ENCODE data around the gene LACTBL1. TPM values are rescaled to one million over a fixed set of nuclear protein-coding genes. Genes with fewer than 3 reads are reported as not detected.

LACTBL1 gene
- total and polyA plus RNA-seq, 2 donors (not counting 1 experiment from before 2014, with no cell fraction given) = not detected

DNA sequence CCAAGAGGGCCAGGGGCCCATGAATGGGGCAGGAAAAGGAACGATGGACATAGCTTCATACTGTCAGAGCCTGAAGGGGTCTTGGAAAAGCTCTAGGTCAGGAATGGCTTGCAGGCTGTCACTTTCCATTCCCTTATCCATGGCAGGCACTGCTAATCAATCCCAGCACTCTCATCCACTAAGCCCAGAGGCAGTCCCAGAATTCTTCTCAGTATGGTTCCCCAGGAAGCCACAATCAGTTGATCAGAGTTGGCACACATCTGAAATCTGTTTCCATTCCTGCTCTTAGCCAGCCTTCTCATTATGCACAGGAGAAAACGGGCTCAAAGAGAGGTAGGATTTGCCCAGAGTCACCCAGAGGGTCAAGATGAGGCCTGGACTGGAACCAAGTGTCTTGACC lies 65.7 kb downstream of the LACTBL1 start:
- no peaks in the 10 kb centered on the region for H3K4me1 ChIP-seq (ENCODE audit: control insufficient read depth in 2 of 2, insufficient read depth in 2 of 2, low read length in 2 of 2)
- ATAC-seq (ENCODE audit: low read depth) = no peak
- no peak overlapping the region for H3K4me3 Mint-ChIP-seq
- H3K9ac ChIP-seq (ENCODE audit: low read length) = no peak overlapping the region
- H3K27me3 Mint-ChIP-seq = peaks cover 15% of the 10 kb centered on the region
- H3K9me3 ChIP-seq (ENCODE audit: control extremely low read depth in 1 of 3, control insufficient read depth in 2 of 3, insufficient read depth in 1 of 3, low read length in 2 of 3) = no peaks in the 10 kb centered on the region
- H4K20me1 ChIP-seq (ENCODE audit: control insufficient read depth, insufficient read depth, low read length, poor library complexity, severe bottlenecking) = no peaks in the 10 kb centered on the region
- no peak overlapping the region for H3K27ac Mint-ChIP-seq
- H3K4me2 ChIP-seq (replicated peaks; ENCODE audit: low read depth, low read length, poor library complexity, severe bottlenecking) = no peak overlapping the region
- ChIA-PET CTCF (no interaction called here), POLR2A (no interaction called here)
- TF ChIP-seq EZH2 (IDR thresholded peaks at IDR 0.05; ENCODE audit: borderline replicate concordance, insufficient read depth, low read depth, low read length, poor library complexity, severe bottlenecking) = no peak
- no peak for TF ChIP-seq CTCF (IDR thresholded peaks at IDR 0.05)
- H3K27me3 ChIP-seq (replicated peaks in 1 of 4; ENCODE audit: control extremely low read depth in 1 of 4, control insufficient read depth in 3 of 4, insufficient read depth in 4 of 4, low read length in 3 of 4) = peaks cover 0 to 4% (median 0%) of the 10 kb centered on the region in 4 experiments
- no peak overlapping the region for H3K27ac ChIP-seq (ENCODE audit: low read length in 2 of 2)
- intact Hi-C loops (cut with micrococcal nuclease) = no loop called here
- WGBS (ENCODE audit: insufficient coverage) = 43% methylated on average over 1 of the region's 2 CpGs
- DNase-seq = no peak
- H3K4me3 ChIP-seq (ENCODE audit: control extremely low read depth in 1 of 5, extremely low read depth in 1 of 5, insufficient read depth in 1 of 5, low read depth in 2 of 5, low read length in 4 of 5) = no peak overlapping the region
- H3K79me2 ChIP-seq (ENCODE audit: control insufficient read depth, insufficient read depth, low read length) = no peaks in the 10 kb centered on the region
- H3K36me3 ChIP-seq (replicated peaks in 1 of 2; ENCODE audit: control extremely low read depth in 1 of 2, control insufficient read depth in 1 of 2, extremely low read depth in 1 of 2, insufficient read depth in 2 of 2, low read length in 1 of 2) = no peaks in the 10 kb centered on the region
- no peaks in the 10 kb centered on the region for H3K4me1 Mint-ChIP-seq
- no peak overlapping the region for H2AFZ ChIP-seq (ENCODE audit: insufficient read depth, low read depth, low read length, poor library complexity, severe bottlenecking)
- H3K9me3 Mint-ChIP-seq (ENCODE audit: insufficient read depth) = no peaks in the 10 kb centered on the region

DNA sequence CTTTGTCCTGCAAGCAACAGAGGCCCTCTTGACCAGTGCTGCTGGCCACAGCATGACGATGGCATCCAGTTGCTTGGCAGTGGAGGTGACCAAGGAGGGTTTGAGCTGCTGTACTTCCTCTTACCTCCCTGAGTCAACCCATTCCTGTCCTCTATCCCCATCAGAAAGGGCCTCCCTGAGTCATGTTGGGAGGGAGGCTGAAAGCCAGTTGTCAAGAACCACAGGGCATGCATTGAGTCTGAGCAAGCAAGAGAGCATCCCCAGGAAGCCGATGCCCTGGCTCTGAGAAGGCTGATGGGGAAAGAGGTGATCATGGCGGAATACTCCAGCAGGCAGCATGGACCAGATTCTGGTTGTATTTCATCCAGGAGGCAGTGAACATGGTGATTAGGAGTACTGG lies 69.6 kb downstream of the LACTBL1 start:
- Mint-ChIP-seq H3K4me1 (no peaks in the 10 kb centered on the region), H3K4me3 (no peak overlapping the region), H3K9me3 (ENCODE audit: insufficient read depth) (no peaks in the 10 kb centered on the region), H3K27ac (no peak overlapping the region), H3K27me3 (peaks cover 33% of the 10 kb centered on the region)
- CTCF ChIA-PET = no interaction called here
- Histone ChIP-seq H4K20me1 (ENCODE audit: control insufficient read depth, insufficient read depth, low read length, poor library complexity, severe bottlenecking) (no peaks in the 10 kb centered on the region), H3K36me3 (replicated peaks in 1 of 2; ENCODE audit: control extremely low read depth in 1 of 2, control insufficient read depth in 1 of 2, extremely low read depth in 1 of 2, insufficient read depth in 2 of 2, low read length in 1 of 2) (no peaks in the 10 kb centered on the region), H2AFZ (ENCODE audit: insufficient read depth, low read depth, low read length, poor library complexity, severe bottlenecking) (no peak overlapping the region), H3K4me1 (ENCODE audit: control insufficient read depth in 2 of 2, insufficient read depth in 2 of 2, low read length in 2 of 2) (no peaks in the 10 kb centered on the region), H3K4me2 (replicated peaks; ENCODE audit: low read depth, low read length, poor library complexity, severe bottlenecking) (no peak overlapping the region), H3K9ac (ENCODE audit: low read length) (no peak overlapping the region), H3K27me3 (replicated peaks in 1 of 4; ENCODE audit: control extremely low read depth in 1 of 4, control insufficient read depth in 3 of 4, insufficient read depth in 4 of 4, low read length in 3 of 4) (peaks cover 0 to 7% (median 0%) of the 10 kb centered on the region in 4 experiments), H3K9me3 (ENCODE audit: control extremely low read depth in 1 of 3, control insufficient read depth in 2 of 3, insufficient read depth in 1 of 3, low read length in 2 of 3) (no peaks in the 10 kb centered on the region), H3K79me2 (ENCODE audit: control insufficient read depth, insufficient read depth, low read length) (no peaks in the 10 kb centered on the region), H3K4me3 (ENCODE audit: control extremely low read depth in 1 of 5, extremely low read depth in 1 of 5, insufficient read depth in 1 of 5, low read depth in 2 of 5, low read length in 4 of 5) (no peak overlapping the region), H3K27ac (ENCODE audit: low read length in 2 of 2) (no peak overlapping the region)
- POLR2A ChIA-PET = no interaction called here
- ATAC-seq (ENCODE audit: low read depth) = no peak
- WGBS (ENCODE audit: insufficient coverage) = 88% methylated on average over 3 of the region's 3 CpGs
- TF ChIP-seq EZH2 (IDR thresholded peaks at IDR 0.05; ENCODE audit: borderline replicate concordance, insufficient read depth, low read depth, low read length, poor library complexity, severe bottlenecking) = no peak
- no peak for TF ChIP-seq CTCF (IDR thresholded peaks at IDR 0.05)
- intact Hi-C loops (cut with micrococcal nuclease) = no loop called here
- no peak for DNase-seq

Other genes starting within 250 kb of the LACTBL1 start
- gene TEX46, start 43.0 kb upstream of the LACTBL1 start, total RNA-seq = 0.64 TPM in 1 of 2 replicates, not detected in the other
- gene TEX46, start 43.0 kb upstream of the LACTBL1 start, polyA plus RNA-seq = not detected in 2 replicates
- 45.9 and 47.4 TPM in 2 replicates for gene KDM1A, start 46.6 kb upstream of the LACTBL1 start, total RNA-seq
- 30.2 and 44.0 TPM in 2 replicates for gene KDM1A, start 46.6 kb upstream of the LACTBL1 start, polyA plus RNA-seq
- gene LUZP1, start 196.0 kb upstream of the LACTBL1 start, total RNA-seq = 12.8 and 12.9 TPM in 2 replicates
- gene LUZP1, start 196.0 kb upstream of the LACTBL1 start, polyA plus RNA-seq = 2.0 and 2.9 TPM in 2 replicates
- not detected in 2 replicates for gene HTR1D, start 244.6 kb upstream of the LACTBL1 start, total RNA-seq
- gene HTR1D, start 244.6 kb upstream of the LACTBL1 start, polyA plus RNA-seq = not detected in 2 replicates